Stimulated activated CD8-positive, alpha-beta memory T cell treated with anti-CD3 and anti-CD28 coated beads, Interleukin-7, amount 100 ng/mL, for 1 hour (primary cell): ENCODE data around the gene DIABLO.
A peak's percentile ranks its signal among the peaks of the same experiment; 100 is the strongest.
"Not testable (repeated sequence)": the region's sequence is repeated elsewhere in the genome, so short reads cannot be mapped to it uniquely, and the experiment has no call there.

Source experiments
- DNase-seq, 2 donors: peaks; one replicate each; pipeline ENCODE4 v3.0.0-alpha.2; 2020; ENCODE audit warnings: low read depth in 2 of 2

The DIABLO gene

DNA sequence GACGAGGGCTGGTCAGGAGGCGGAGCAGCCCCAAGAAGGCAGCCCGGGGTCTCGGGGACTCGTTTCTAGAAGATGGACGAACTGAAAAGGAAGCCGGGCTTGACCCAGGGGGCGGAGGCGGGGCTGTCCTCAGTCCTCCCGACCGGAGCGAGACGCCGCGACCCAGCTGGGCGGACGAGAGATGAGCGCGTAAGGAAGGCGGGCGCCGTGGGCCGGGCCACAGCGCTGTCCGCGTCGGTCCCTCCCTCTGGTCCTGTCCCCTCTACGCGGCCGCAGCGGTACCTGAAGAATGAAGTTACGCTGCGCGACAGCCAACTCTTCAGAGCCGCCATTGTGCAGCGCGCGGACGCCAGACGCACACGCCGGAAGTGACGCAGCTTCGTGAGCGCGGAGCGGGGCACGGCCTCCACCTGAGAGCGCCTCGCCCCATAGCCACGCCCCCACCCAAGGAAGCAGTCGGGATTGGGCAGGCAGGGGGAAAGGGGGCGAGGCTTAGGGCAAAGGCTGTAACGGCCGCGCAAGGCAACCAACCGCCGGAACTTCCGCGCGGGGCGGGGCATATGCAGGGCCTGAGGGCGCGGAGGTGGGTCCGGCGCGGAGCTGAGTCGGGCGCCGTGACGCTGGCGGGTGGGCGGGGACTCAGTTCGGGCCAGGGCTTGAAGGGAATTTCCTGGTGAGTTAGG lies at the start of gene DIABLO:
Gene DIABLO, minus strand, starts transcription at position 370 of the 683 bp plus-strand sequence. Its CDS starts 38 bp downstream, at position 332.
- DNase-seq = peak; percentile 98 to 99

DNA sequence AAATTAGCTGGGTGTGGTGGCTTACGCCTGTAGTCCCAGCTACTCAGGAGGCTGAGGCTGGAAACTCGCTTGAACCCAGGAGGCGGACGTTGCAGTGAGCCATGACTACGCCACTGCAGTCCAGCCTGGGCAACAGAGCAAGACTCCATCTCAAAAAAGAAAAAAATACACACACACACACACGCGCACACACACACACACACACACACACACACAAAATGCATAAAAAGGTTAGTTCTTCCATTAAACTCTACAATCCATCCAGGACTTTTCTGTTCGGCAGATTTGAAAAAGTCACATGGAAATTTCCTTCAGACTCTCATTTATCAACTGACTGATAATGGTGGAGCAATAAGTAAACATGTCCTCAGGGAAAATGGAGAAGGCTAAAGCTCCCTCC lies 49.6 kb upstream of the DIABLO start:
- no peak for DNase-seq

- peak; percentile 83 for DNase-seq
Measured at GRCh38 chr12:122266230-122266901, 40.5 kb upstream of the DIABLO start, which contains the start of gene VPS33A. VPS33A (minus strand) TSS chr12:122266494; CDS start chr12:122266408, 86 bp downstream.

GRCh38 chr12:122265886-122266229 lies 40.0 kb upstream of the DIABLO start:
- peak; percentile 7 to 24 for DNase-seq

DNA sequence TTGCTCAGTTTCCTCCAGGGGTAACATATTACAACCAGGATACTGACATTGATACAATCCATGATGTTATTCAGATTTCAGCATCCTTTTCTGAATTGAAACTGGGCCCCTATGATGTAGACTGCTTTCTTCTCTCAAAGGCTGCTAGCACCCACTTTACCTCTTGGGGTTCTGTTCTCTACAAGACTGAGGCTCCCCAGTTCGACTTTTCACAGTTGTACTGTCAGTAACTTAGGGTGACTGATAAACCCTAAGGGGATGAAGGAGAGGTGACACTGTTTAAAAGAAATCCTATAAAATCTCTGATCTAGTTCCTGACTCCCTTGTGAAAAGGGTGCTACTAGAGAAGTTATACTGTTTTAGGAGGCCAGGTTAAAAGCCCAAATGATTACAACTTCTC lies 39.6 kb upstream of the DIABLO start:
- no peak for DNase-seq

GRCh38 chr12:122260735-122261134 lies 34.9 kb upstream of the DIABLO start:
- not testable (repeated sequence) for DNase-seq

GRCh38 chr12:122258939-122259338 lies 33.1 kb upstream of the DIABLO start:
- not testable (repeated sequence) for DNase-seq

DNA sequence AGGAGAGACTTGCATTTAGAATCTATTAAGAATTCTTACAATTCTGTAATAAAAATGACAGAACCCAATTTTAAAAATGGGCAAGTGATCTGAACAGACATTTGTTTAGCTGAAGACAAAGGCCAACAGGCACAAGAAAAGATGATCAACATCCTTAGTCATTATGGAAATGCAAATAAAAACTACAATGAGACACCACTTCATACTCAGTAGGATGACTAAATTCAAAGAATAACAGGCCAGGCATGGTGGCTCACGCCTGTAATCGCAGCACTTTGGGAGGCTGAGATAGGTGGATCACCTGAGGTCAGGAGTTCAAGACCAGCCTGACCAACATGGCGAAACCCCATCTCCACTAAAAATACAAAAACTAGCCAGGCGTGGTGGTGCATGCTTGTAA lies 32.6 kb upstream of the DIABLO start:
- not testable (repeated sequence) for DNase-seq

DNA sequence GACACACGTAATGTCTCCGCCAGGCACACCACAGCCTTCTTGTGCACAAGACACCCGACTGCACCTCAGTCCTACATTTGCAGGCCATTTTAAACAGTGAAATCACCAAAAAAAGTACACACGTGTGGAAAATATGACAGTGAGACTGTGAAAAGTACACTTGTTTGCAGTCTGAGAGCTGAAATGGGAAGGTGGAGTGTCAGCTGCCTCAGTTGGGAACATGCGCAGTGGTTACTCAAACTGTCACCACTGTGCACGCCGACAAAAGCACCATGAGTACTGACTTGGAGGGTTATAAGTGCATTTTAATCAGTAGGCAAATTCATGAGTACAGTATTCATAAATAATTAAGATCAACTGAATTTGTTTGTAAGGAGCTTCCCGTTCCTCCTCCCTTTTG lies 24.7 kb upstream of the DIABLO start:
- DNase-seq = no peak

- no peak for DNase-seq
Measured at GRCh38 chr12:122250047-122250446, 24.2 kb upstream of the DIABLO start.

GRCh38 chr12:122245553-122245952 lies 19.7 kb upstream of the DIABLO start:
- DNase-seq = no peak

DNA sequence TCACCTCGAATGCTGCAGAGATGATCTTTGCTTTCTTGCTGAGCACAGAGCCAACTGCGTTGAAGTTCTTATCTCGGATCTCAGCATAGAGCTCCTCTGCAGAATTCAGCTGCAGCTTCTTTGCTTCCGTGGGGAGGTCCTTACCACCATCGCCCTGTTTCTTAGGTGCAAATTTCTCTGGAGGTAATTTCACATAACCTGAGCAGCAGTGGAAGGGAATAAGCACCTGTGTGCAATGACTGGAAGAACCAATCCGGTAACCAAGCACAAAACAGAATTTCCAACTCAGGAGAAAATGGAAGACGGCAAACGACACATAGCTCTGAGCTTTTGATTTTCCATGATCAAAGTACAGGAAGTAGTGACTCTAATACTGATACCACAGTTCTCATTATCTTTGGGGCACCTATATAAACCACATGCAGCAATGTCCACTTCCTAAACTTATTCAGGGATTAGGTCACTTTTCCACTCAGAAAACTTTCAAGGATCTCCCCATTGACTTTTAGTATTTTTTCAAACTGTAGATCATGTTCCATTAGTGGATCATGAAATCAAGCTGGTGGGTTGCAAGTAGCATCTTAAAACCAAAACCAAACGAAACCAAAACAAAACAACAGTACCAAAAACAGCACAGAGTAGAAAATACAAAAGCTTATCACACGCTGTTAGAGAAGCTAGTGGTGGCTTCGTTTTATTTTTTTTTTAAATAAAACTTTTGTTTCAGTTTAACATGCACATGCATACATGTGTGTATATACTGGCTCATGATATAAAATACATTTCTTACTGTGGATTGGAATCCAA lies 18.9 kb upstream of the DIABLO start:
- no peak for DNase-seq

- DNase-seq = no peak
Measured at GRCh38 chr12:122243965-122244364, 18.1 kb upstream of the DIABLO start.

DNA sequence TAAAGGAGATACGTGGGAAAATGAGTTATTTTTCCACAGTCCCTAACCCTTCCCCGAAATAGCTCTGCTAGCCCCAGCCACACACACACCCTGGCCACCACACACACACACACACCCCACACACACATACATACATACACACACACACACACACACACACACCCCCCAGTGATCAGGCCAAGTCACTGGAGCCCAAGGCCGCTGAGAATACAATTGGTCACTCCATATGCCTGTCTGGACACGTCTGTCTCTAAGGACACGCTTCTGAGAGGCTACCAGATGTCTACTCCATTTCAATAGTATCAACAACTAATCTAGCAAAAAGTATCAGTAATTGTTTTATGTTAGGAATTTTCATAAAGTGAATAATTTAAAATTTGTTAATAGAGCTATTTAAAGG lies 13.0 kb upstream of the DIABLO start:
- DNase-seq = no peak

- DNase-seq = no peak
Measured at GRCh38 chr12:122235741-122236140, 9.9 kb upstream of the DIABLO start.

GRCh38 chr12:122232691-122233090 lies 6.8 kb upstream of the DIABLO start:
- DNase-seq = no peak

- no peak for DNase-seq
Measured at GRCh38 chr12:122230798-122231197, 4.9 kb upstream of the DIABLO start.

- DNase-seq = no peak
Measured at GRCh38 chr12:122228092-122228491, 2.2 kb upstream of the DIABLO start.

DNA sequence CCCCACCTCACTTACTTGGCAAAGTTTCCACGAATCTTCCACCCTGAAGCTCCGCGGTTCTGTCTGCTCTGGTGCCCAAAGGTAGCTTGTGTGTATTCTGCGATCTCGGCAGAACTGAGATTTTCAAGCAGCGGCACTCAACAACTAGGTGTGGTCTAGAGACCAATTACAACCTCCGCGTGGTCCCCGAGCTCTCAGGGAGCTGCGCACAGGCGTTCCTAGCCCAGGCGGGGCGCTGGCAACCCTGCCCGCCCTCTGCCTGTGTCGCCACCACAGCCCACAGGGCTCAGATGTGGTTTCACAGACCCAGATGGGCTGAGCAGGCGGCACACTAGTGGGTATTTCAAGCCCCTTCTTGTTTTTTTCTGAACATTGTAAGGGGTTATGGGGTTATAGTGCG lies 1.5 kb upstream of the DIABLO start:
- DNase-seq = peak; percentile 31 to 42

GRCh38 chr12:122226366-122227125 lies 694 bp upstream of the DIABLO start:
- no peak for DNase-seq

- no peak for DNase-seq
Measured at GRCh38 chr12:122216445-122216844, 9.4 kb downstream of the DIABLO start.

DNA sequence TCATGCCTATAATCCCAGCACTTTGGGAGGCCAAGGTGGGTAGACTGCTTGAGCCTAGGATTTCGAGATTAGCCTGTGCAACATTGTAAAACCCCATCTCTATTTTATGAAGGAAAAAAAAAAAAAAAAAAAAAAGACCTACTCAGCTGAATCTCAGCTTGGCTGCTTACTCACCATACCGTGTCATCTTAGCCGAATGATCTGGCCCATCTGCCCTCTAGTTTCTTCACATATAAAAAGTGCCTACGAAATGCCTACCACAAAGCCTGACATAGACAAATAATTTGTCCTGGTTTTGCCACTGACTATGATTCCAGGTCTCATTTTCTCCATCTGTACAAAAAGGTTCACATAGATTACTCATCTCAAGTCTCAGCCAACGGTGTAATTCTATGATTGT lies 10.1 kb downstream of the DIABLO start:
- no peak for DNase-seq
